Sciatic nerve (tissue), 2 donors: ENCODE data around the gene CHST13. TPM values are rescaled to one million over a fixed set of nuclear protein-coding genes. Genes with fewer than 3 reads are reported as not detected.

Experiments
- ATAC-seq: fragments of 200-7000 bp; cut with Tn5 transposase; one replicate; pipeline ENCODE4 v1.9.1; 2020; ENCODE audit warnings: mild to moderate bottlenecking, moderate library complexity
- DNase-seq: peaks from one replicate; pipeline ENCODE4 v3.0.0-alpha.2; 2020; ENCODE audit warnings: low spot score
- intact Hi-C: fragments of 100-400 bp; cut with DNase I; formaldehyde crosslinking; loops from one replicate; pipeline ENCODE4 v1.14.2; 2022
- total RNA-seq: library from RNA; stranded (reverse); fragmentation: NEBNext Ultra II Directional; extraction: Animal tissue kit (Norgen Biotek cat#: 25700); gene quantifications from one replicate; pipeline ENCODE4 v1.2.1, GENCODE V29; 2021
- donor health status: DM: no; HTN: no; CAD: no.
- donor health status: DM: no; HTN: no; CAD: no.

CHST13 gene
- total RNA-seq, 1 donor from 2014 or later: 0.89 TPM

- peak; percentile 22 for DNase-seq
- intact Hi-C loops: no loop called here
- ATAC-seq: no peak
Observed at GRCh38 chr3:126547721-126548120, 23.8 kb downstream of the CHST13 start.

GRCh38 chr3:126548556-126549466 is 24.9 kb downstream of the CHST13 start:
- intact Hi-C loops: no loop called here
- peak; percentile 30 for DNase-seq
- no peak for ATAC-seq

GRCh38 chr3:126549861-126550487 is 26.0 kb downstream of the CHST13 start:
- no peak for ATAC-seq
- DNase-seq: peak; percentile 27
- intact Hi-C loops: no loop called here

GRCh38 chr3:126550488-126551051 is 26.6 kb downstream of the CHST13 start:
- intact Hi-C loops: no loop called here
- ATAC-seq (no peak), DNase-seq (peak; percentile 37)

- intact Hi-C loops: no loop called here
- peak; percentile 57 for DNase-seq
- ATAC-seq: peak; percentile 63
Observed at GRCh38 chr3:126551121-126551838, 27.3 kb downstream of the CHST13 start.

- DNase-seq (peak; percentile 49), ATAC-seq (no peak)
- intact Hi-C loops: no loop called here
Observed at GRCh38 chr3:126551839-126552687, 28.1 kb downstream of the CHST13 start.

GRCh38 chr3:126552688-126553283 is 28.8 kb downstream of the CHST13 start:
- DNase-seq (peak; percentile 52), ATAC-seq (no peak)
- intact Hi-C loops: no loop called here

- intact Hi-C loops: no loop called here
- no peak for ATAC-seq
- DNase-seq: peak; percentile 42
Observed at GRCh38 chr3:126553284-126554084, 29.5 kb downstream of the CHST13 start.

GRCh38 chr3:126554560-126555525 is 30.9 kb downstream of the CHST13 start:
- ATAC-seq (no peak), DNase-seq (peak; percentile 39)
- intact Hi-C loops: no loop called here

GRCh38 chr3:126555795-126556636 is 32.1 kb downstream of the CHST13 start:
- ATAC-seq (no peak), DNase-seq (peak; percentile 39)
- intact Hi-C loops: no loop called here

- intact Hi-C loops: no loop called here
- DNase-seq (no peak), ATAC-seq (no peak)
Observed at GRCh38 chr3:126556637-126557414, 32.9 kb downstream of the CHST13 start.

- ATAC-seq (no peak), DNase-seq (peak; percentile 42)
- intact Hi-C loops: no loop called here
Observed at GRCh38 chr3:126557415-126557745, 33.4 kb downstream of the CHST13 start.

- no peak for ATAC-seq
- intact Hi-C loops: no loop called here
- no peak for DNase-seq
Observed at GRCh38 chr3:126557761-126558160, 33.8 kb downstream of the CHST13 start.

GRCh38 chr3:126558336-126559071 is 34.5 kb downstream of the CHST13 start, which contains the start of gene C3orf22:
Gene C3orf22 (minus strand): TSS chr3:126558932. CDS start chr3:126553390, 5,542 bp downstream.
- DNase-seq: peak; percentile 44
- ATAC-seq: no peak
- intact Hi-C loops: no loop called here
